ENCODE data around the gene UMODL1.

GRCh38 chr21:42071146-42071737 lies at the start of gene UMODL1:
- TF ChIP-seq POLR2A (IDR thresholded peaks at IDR 0.05) = no peak
- TF ChIP-seq, protein P1, sequence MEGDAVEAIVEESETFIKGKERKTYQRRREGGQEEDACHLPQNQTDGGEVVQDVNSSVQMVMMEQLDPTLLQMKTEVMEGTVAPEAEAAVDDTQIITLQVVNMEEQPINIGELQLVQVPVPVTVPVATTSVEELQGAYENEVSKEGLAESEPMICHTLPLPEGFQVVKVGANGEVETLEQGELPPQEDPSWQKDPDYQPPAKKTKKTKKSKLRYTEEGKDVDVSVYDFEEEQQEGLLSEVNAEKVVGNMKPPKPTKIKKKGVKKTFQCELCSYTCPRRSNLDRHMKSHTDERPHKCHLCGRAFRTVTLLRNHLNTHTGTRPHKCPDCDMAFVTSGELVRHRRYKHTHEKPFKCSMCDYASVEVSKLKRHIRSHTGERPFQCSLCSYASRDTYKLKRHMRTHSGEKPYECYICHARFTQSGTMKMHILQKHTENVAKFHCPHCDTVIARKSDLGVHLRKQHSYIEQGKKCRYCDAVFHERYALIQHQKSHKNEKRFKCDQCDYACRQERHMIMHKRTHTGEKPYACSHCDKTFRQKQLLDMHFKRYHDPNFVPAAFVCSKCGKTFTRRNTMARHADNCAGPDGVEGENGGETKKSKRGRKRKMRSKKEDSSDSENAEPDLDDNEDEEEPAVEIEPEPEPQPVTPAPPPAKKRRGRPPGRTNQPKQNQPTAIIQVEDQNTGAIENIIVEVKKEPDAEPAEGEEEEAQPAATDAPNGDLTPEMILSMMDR (IDR thresholded peaks at IDR 0.05) = no peak

Data from ovary (tissue), 3 donors.